NCI-H2196 treated with DMSO at 0.1 percent for 48 hours (cell line): ENCODE results near the gene MED9.

ENCODE experiments used
- DNase-seq: peaks from one replicate; lab custom pipeline; 2025; ENCODE audit not compliant: unreplicated experiment; lab: John Stamatoyannopoulos, UW

MED9 gene

GRCh38 chr17:17487998-17488397, 11.2 kb downstream of the MED9 start:
- DNase-seq = no peak

- DNase-seq = no peak
Observed at GRCh38 chr17:17491031-17491471, 14.3 kb downstream of the MED9 start.

DNA sequence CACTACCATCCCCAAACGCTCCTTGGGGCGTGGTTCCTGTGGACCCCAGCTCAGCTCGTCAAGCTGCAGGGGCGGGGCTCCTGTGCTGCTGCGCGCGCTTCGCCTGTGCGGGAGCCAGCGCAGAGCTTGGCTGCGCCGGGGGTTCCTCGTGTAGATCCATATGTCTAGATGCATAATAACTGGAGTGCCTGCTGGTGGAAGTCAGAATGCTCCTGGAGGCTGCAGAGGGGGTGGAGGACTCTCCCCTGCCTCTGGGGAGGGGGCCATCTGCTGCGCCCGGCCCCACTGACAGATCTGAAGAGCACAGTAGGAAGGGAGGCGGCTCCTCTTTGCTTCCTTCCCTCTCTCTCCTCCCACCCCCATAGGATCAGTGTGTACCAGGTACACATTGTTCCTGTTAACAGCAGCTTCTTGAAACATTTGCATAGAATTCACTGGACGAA, 14.8 kb downstream of the MED9 start:
- no peak for DNase-seq

GRCh38 chr17:17492085-17492484, 15.3 kb downstream of the MED9 start:
- DNase-seq = no peak

DNA sequence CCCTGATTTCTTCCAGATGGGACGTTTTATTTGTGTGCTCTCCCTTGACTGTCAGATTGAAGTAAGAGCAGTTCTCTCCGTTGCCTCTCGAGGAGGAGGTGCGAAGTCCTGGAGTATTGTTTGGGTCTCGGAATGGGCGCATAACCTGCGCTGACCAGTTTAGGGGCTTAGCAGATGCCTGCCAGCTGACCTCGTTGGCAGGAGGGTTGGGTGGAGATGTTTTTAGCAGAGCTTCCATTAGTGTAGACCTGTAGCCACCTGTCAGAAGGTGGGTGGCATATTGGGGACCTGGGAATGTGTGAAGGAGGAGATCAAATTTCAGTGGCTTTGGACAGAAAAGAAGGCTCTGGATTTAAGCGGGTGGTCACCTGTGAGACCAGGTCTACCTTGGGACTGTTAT, 15.8 kb downstream of the MED9 start:
- DNase-seq = no peak

DNA sequence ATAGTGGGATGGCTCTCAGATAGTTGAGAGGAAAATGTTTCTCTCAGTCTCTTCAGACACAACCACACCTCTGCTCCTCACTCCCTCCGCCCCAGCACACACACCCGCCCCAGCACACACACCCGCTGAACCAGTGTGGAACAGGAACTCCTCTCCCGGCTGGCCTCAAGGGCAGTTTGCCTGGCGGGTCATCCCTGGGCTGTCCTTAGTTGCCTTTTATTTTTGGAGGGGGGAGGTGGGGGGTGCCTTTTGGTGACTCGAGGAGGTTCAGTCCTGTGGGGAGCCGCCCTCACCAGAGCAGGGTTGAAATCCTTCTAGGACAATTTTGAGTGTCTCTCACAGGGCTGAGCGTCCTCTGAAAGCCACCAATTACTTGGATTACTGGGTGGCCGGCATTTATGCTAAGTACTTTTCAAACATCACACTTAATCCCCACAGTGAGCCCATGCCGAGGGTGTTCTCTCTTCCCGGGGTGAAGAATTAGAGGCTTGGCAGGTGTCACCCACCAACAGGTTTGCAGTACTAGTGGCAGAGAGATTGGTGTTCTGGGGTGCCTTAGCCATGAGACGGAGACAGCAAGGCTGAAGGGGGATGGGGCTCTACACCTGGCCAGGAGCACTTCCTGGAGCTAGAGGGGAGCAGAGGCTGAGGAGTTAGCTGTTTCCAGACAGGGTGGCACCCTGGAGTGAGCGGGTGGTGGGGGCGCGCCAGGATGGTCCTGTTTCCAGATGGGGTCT, 16.6 kb downstream of the MED9 start:
- no peak for DNase-seq

DNA sequence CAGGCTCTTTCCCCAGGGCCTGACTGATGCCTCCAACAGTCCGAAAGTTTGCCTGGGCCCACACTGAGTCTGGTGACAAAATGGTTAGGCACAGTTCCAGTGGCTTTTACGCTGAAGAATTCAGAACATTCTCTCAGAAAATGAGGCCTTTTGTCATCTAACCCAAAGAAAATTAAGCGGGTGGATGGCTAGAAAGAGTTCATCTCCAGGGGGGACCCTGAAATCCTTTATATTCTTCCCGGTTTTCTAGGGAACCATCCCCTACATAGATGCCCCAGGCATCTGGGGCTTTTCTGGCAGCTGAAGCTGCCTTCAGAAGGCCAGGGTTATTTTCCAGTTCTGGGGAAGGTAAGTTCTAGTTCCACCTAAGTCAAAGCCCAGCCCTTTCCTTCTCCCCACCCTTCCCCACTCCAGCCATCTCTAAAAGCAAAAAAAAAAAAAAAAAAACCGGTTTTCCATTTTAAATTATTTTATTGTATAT, 17.2 kb downstream of the MED9 start:
- DNase-seq = no peak

DNA sequence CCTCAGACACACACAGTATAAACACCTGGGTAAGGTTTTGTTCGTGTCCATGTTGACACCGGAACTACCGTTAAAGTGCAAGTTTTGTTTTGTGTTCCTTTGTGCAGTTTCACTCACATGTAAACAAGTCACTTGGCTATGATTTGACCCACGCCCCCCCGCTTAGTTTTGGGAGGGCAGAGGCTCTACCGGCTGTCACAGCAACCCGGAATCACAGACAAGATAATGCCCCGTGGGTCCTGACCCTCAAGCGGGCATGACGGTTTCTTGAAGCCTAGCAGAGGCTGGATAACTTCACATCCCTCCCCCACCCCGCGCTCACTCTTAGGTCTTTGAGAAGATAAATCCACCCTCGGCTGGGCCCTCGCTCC, 17.7 kb downstream of the MED9 start:
- no peak for DNase-seq

DNA sequence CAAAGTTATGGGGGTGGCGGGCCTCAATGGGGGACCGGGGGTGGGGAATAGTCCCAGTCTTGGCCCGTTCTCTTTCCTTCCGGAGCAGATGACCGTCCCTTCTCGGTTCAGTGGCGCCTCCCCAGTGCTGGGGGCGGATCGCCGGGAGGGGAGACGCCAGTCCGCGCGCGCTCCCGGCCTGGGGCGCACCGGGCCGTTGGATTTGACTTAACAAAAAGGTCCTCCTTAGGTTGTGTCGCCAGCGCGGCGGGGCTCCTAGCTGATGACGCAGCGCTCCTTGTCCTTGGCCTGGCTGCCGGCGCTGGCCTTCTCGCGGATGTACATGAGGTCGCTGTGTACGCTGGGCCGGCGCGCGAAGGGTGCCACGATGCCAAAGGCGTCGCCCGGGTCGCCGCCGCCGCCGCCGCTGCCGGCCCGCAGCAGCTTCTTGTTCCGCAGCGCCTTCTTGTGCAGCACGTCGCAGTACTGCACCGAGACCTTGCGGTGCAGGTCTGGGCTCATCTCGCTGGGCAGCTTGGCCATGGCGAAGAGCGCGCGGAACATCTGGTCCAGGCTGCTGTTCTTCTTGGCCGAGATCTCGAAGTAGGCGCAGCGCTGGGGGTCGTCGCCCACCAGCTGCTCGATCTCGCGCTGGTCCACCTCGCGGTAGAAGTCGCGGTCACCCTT, 18.2 kb downstream of the MED9 start:
- DNase-seq = no peak

DNA sequence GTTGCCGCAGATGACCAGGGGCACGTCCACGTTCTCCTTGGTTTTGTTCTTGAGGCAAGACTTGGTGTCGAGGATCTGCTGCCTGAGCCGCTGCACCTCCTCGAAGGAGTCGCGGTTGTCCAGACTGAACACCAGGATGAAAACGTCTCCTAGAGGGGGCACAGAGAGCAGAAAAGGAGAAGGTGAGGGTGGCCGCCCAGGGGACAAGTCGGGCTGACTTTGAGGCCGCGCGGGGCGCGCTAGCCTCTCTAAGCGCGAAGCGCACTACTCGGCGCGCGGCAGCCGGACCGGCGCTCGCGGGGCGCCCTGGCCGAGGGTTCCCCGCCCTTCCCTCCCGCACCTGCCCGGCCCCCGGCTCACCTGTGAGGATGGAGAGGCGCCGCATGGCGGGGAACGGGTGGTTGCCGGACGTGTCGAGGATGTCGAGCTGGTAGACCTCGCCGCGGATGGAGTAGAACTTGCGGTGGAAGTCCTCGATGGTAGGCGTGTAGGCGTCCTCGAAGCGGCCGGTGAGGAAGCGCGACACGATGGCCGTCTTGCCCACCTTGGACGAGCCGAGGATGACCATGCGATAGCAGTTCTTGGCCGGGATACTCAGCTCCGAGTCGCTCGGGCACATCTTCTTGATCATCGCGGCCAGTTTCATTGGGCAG, 18.9 kb downstream of the MED9 start:
- no peak for DNase-seq

DNA sequence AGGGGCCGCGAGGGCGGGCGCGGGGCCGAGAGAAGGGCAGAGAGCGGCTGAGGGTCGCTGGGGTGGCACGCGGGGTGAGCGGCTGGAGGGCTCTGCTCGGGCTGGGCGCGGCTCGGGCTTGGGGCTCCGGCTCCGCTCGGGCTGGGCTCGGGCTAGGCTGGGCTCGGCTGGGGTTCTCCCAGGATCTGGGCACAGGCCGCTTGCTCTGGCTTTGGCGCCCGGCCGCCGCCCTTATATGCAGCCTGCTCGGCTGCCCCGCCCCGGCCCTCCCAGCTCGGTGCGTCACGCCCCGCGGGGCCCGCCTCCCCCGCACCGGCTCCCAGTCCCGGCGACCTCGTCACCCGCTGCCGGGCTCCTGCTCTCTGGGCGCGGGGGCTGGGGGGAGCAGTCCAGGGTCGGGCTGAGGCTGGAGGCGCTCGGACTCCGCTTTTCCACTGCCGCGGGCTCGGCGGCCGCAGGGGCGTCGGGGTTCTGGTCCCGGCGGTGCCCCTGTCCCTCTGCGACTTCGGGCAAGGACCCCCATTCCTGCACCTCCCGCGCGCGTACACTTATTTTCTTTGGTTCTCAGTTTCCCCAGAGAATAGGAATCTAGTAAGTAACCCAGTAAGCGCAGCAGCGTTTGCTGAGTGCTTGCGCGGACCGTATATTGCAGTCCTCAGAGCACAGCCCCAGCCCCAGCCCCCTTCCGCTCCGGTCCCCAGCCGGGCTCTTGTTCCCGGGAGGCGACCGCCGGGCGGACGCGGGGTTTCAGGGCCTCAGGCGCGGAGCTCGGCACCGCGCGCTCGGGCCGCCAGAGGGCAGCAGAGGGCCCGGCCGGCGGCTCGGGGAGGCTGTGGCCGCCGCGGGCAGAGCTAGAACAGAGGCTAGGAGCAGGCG, 19.6 kb downstream of the MED9 start, which contains the start of gene RASD1:
Gene RASD1, minus strand, starts transcription at position 207 of the 876 bp plus-strand sequence. CDS start 214 bp downstream, outside the sequence.
- DNase-seq = peak; percentile 41

DNA sequence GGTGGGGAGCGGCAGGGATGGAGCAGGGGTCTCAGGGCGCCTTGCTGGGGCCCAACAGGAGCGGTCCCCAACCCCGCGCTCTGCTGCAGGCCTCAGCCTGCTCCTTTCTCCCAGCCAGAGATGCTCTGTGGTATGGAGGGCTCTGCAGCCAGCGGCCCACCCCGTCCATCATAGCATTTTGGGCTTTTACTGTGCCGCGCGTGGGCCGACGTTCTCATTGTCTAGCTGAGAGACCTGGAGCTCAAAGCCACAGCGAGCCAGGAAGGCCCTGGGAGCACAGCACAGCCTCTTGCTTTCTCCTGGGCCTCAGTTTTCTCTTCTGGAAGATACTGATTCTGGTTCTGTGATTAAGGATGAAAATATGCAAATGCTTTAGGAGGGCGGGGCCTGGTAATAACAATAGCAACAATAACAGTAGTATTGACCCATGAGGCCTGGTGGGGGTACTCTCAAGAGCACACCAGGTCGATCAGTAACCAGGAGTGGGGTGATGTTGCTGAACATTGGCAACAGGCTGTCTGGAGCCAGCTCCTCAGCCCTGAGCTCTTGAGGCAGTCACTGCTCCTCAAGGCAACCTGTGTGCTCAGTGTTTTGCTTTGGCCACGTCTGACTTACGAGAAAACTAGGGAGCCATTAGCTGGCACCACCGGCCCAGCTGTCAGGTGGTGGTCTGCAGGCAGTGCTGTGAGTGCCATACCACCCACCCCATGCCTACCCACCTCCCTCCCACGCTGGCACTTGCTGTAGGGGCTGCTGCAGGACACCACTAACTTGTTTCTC, 20.5 kb downstream of the MED9 start:
- no peak for DNase-seq

DNA sequence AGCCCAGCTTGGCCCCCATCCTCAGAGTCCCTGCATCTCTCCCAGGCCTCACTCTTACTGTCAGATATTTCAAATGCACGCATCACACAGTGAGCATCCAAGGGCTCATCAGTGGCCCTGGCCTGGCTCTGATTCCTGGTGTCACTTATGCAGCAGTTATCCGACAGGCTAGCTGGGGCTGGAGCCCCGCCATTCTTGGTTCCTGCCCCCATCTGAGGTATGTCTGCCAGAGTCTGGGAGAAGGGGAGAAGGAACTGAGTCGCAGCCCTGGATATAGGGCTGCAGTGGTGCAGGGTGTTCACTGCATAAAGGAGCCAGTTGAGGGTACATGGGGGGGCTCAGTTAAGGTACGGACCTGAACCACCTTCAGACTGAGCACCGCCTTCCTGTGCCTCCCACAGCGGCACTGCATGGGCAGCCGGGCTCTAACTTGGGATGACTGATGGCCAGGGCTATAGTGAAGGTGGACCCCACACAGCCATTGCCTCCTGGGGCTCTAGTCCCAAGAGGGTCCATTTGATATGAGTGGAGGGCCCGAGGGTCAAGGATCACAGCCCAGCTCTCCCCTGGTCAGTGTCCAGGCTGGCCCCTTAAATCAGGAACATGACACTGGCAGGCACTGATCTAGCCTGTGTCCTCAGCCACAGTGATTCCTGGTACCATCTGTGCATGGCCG, 21.2 kb downstream of the MED9 start:
- no peak for DNase-seq

- DNase-seq = no peak
Observed at GRCh38 chr17:17498606-17499301, 22.0 kb downstream of the MED9 start.

DNA sequence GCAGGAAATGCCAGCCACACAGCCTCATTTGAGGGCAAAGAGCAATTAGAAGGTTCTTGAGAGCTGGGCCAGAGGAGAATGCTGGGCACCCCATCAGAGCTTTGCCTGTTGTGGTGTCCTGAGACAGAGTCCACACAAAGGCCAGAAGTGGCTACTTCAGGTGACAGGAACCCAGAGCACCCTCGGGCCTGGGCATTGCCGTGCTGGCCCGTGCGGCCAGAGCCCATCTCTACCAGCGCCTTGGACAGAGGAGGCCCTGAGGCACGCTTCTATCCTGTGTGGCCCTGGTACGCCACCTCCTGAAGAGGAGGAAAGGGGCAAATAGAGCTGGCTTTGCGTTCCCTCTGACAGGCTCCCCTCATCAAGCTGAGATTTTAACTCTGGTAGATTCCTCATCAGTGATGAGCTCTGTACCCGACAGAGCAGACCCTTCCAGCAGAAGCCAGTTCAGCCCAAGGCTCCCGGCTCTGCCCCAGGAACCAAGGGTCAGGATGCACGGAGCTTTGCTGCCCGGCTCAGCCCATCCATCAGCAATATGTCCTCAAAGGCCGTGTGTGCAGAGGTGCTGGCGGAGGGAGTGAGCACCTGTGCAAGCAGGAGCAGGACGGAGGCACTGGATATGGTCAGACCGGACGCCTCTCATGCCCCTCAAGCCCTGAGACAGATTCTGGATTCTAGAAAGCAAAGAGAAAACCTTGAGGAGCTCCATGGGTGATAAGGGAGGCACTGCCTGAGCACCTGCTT, 22.8 kb downstream of the MED9 start:
- no peak for DNase-seq

DNA sequence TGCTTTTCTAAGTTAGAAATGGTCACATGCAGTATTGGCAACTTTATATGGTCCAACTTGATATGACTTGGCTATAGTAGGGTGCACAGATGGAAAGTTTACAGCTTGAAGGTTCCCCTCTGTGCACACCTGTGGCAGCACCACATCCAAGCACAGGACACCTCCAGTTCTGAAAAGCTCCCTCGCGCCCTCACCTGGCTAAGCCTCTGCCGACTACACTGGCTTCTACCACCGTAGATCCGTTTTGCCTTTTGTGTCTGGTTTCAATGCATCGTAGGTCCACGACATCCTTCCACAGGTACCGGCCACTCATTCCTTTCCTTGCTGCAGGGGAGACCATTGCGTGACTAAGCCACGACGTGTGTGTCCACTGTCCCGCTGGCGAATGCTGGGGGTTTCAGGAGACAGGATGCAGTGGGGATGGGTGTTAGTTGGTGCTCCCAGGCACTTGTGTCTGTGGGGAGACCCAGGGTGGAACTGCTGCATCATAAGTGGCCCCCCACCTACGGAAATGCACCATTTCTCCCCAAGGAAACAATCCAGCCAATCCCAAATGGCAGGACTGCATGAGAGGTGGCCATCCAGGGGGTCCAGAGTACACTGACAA, 24.3 kb downstream of the MED9 start:
- no peak for DNase-seq

DNA sequence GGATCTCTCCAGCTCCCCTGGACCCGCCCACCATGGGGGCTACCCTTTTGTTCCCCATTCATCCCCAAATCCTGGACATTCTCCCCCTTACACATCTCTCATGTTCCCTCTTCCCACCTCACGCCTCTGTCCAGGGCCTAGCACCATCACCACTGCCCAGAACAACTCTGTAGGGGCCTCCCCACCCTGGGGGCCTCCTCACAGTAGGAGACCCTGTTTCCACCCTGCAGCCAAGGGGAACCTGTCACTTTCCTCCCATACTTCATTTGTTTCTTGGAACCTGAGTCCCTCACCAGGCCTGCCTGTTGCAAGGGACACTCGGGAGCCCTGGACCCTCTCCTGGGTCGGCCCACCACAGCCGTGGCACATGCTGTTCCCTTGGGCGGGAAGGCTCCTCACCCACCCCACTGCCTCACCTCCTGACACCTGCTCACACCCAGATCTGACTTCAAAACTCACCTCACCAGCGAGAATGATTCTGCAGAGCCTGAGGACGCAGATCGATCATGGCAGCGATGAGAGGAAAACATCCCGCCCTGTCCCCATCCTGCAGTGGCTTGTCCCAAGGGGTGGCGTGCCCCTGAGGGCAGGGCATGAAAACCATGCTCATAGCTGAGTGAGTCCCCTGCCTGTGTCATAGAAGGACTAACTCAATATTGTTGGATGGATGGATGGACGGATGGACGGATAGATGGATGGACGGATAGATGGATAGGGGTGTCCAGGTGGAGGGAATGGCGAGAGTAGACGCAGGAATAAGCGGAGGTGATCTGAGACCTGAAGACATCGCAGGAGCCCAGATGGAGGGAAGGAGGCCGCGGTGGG, 26.2 kb downstream of the MED9 start:
- no peak for DNase-seq
